K562 (cell line): ENCODE measurements around the gene LY6G6C. TPM values are rescaled to one million over a fixed set of nuclear protein-coding genes. Genes with fewer than 3 reads are reported as not detected.

Source experiments
- CBX2 ChIP-seq: fragments of 200-600 bp; sonication (generic); IDR thresholded peaks from one replicate; pipeline ENCODE4 v1.6.1; 2012; ENCODE audit warnings: mild to moderate bottlenecking, low read length, inconsistent platforms; ENCODE audit not compliant: insufficient read depth, poor library complexity, severe bottlenecking
- ELF2 ChIP-seq: fragments of 250-450 bp; sonication (Bioruptor Pico); IDR thresholded peaks from 2 replicates; pipeline ENCODE4 v1.5.0; 2021; ENCODE audit warnings: mild to moderate bottlenecking
- FOXJ2 ChIP-seq: fragments of 200-800 bp; sonication (Bioruptor generic); IDR thresholded peaks from 2 replicates; pipeline ENCODE4 v1.6.1; 2016; ENCODE audit warnings: missing genetic modification characterization, missing compliant biosample characterization
- FOXK1 ChIP-seq: sonication (generic); formaldehyde crosslinking; IDR thresholded peaks from 2 replicates; pipeline ENCODE4 v1.8.0; 2022; ENCODE audit warnings: missing genetic modification reagents, mild to moderate bottlenecking, borderline replicate concordance
- NR2C2 ChIP-seq, 2 experiments: fragments of 200-800 bp in 1 of 2; sonication (Bioruptor generic) in 1 of 2; sonication (generic) in 1 of 2; formaldehyde crosslinking in 1 of 2; IDR thresholded peaks; 2 replicates each; pipeline versions ENCODE4 v1.6.1 to v1.8.0; 2016 to 2022; ENCODE audit warnings: mild to moderate bottlenecking in 1 of 2, missing compliant biosample characterization in 1 of 2, missing genetic modification characterization in 1 of 2, missing genetic modification reagents in 1 of 2
- NR4A1 ChIP-seq, 2 experiments: fragments of 250-450 bp in 1 of 2; fragments of 450-650 bp in 1 of 2; sonication (Bioruptor Pico) in 1 of 2; IDR thresholded peaks; 2 replicates each; pipeline versions ENCODE4 v1.4.0 to v1.6.1; 2016 to 2020; ENCODE audit warnings: mild to moderate bottlenecking in 2 of 2, missing compliant biosample characterization in 1 of 2, missing genetic modification characterization in 1 of 2, moderate library complexity in 1 of 2
- PCBP1 ChIP-seq: fragments of 200-400 bp; formaldehyde crosslinking; IDR thresholded peaks from 2 replicates; pipeline ENCODE4 v1.6.1; 2018; ENCODE audit warnings: mild to moderate bottlenecking, low read depth, low read length; ENCODE audit not compliant: poor library complexity, severe bottlenecking
- PHB ChIP-seq: fragments of 250-450 bp; sonication (Bioruptor Pico); IDR thresholded peaks from 2 replicates; pipeline ENCODE4 v1.5.0; 2021
- POLR3A ChIP-seq: IDR thresholded peaks from 2 replicates; pipeline ENCODE4 v1.6.1; 2011; ENCODE audit warnings: borderline replicate concordance, mild to moderate bottlenecking, moderate library complexity; ENCODE audit not compliant: insufficient read length, insufficient read depth; ENCODE audit errors: extremely low read depth
- PPARD ChIP-seq: fragments of 250-450 bp; sonication (Bioruptor Pico); IDR thresholded peaks from 2 replicates; pipeline ENCODE4 v1.8.0; 2022; ENCODE audit warnings: inconsistent platforms, mild to moderate bottlenecking, moderate library complexity
- RAD21 ChIP-seq, 2 experiments: fragments of 250-450 bp in 1 of 2; fragments of 450-650 bp in 1 of 2; sonication (Bioruptor Pico) in 1 of 2; formaldehyde crosslinking in 1 of 2; IDR thresholded peaks in 1 of 2; conservative IDR thresholded peaks in 1 of 2; 2 replicates each; pipeline versions ENCODE4 v1.4.0 to v1.8.0; 2020 to 2022; ENCODE audit warnings: mild to moderate bottlenecking in 2 of 2, moderate library complexity in 1 of 2
- RFX7 ChIP-seq: fragments of 250-450 bp; sonication (Bioruptor Pico); IDR thresholded peaks from 2 replicates; pipeline ENCODE4 v1.5.1; 2021; ENCODE audit warnings: mild to moderate bottlenecking
- ZBED1 ChIP-seq: IDR thresholded peaks from 2 replicates; pipeline ENCODE4 v1.6.1; 2014
- ZNF175 ChIP-seq: fragments of 200-800 bp; sonication (Bioruptor generic); IDR thresholded peaks from 2 replicates; pipeline ENCODE4 v1.6.1; 2016; ENCODE audit warnings: low read depth, mild to moderate bottlenecking, missing genetic modification characterization, missing compliant biosample characterization
- ZNF77 ChIP-seq: fragments of 250-450 bp; sonication (Bioruptor Pico); IDR thresholded peaks from 2 replicates; pipeline ENCODE4 v1.5.0; 2020
- polyA plus RNA-seq, 8 experiments: library from polyadenylated mRNA; depleted of rRNA in 4 of 8; stranded (reverse) in 5 of 8; unstranded in 3 of 8; fragments of >200 nt; fragmentation: Nextera tagmentation in 2 of 8; fragmentation: Illumina TruSeq in 1 of 8; extraction: Ambion mirVana in 2 of 8; extraction: Trizol in 1 of 8; gene quantifications; 2 replicates each; pipeline versions ENCODE4 v1.2.1 to v1.2.3, GENCODE V29; 2011 to 2014; ENCODE audit warnings: inconsistent platforms in 1 of 8, missing spikeins in 1 of 8
- total RNA-seq, 7 experiments: library from RNA; depleted of rRNA in 6 of 7; stranded (reverse); fragments of >200 nt in 6 of 7; fragmentation: Illumina TruSeq in 2 of 7; extraction: Trizol in 2 of 7; gene quantifications; 2 replicates each; pipeline versions ENCODE4 v1.2.1 to v1.2.3, GENCODE V29; 2011 to 2021; ENCODE audit warnings: low replicate concordance in 1 of 7
- TF ChIP-seq, protein P1 (sequence below): fragments of 450-650 bp; IDR thresholded peaks from 2 replicates; pipeline ENCODE4 v1.6.1; 2018; ENCODE audit warnings: mild to moderate bottlenecking, low read depth; ENCODE audit not compliant: partially characterized antibody
- TF ChIP-seq, protein P2 (sequence below): fragments of 250-450 bp; sonication (Bioruptor Pico); IDR thresholded peaks from 2 replicates; pipeline ENCODE4 v1.5.0; 2021
- TF ChIP-seq, protein P3 (sequence below): fragments of 250-450 bp; sonication (Bioruptor Pico); IDR thresholded peaks from 2 replicates; pipeline ENCODE4 v1.8.0; 2021; ENCODE audit warnings: moderate library complexity, mild to moderate bottlenecking, inconsistent platforms
- TF ChIP-seq, protein P4 (sequence below): fragments of 250-450 bp; sonication (Bioruptor Pico); IDR thresholded peaks from 2 replicates; pipeline ENCODE4 v1.6.1; 2021; ENCODE audit warnings: mild to moderate bottlenecking

The LY6G6C gene
- total and polyA plus RNA-seq, 9 of the 15 experiments (the other 6 are each of a cell fraction or from before 2014, with no cell fraction given): 0.06 to 0.20 TPM; not detected in 7

DNA sequence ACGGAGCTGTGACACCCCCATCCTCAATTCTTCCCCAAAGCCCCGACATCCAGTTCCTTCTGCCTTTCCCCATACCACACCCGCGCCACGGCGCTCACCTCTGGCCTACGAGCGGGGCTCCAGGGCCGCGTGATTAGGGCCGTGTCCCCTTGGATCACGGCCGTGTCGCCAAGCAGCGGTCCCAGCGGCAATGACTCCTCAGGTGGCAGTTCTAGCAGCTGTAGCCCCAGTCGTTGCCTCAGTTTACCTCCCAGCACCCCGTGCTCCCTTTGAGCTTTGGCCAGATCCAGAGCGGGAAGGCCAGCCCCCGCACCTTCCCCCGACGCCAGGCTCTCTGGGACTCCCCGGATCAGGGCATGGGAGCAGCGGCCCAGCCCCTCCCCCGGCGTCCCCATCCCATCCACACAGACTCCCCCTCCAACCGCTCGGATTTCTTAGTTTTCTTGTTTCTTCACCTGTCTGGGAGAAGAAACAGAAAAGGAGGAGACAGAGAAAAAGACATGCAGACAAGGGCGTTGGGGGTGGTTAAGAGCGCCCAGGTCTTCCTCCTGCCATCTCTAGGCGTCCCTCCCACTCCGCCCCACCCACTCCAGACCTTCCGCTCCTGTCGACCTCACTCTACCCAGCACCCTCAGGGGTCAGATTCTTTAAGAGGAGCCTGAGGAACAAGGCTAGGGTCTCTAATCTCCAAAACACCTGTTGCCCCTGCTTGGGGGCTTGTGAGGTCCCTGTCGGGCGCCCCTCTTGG, 7.4 kb upstream of the LY6G6C start, which contains the start of gene DDAH2 (continued):
- TF ChIP-seq, protein P1, sequence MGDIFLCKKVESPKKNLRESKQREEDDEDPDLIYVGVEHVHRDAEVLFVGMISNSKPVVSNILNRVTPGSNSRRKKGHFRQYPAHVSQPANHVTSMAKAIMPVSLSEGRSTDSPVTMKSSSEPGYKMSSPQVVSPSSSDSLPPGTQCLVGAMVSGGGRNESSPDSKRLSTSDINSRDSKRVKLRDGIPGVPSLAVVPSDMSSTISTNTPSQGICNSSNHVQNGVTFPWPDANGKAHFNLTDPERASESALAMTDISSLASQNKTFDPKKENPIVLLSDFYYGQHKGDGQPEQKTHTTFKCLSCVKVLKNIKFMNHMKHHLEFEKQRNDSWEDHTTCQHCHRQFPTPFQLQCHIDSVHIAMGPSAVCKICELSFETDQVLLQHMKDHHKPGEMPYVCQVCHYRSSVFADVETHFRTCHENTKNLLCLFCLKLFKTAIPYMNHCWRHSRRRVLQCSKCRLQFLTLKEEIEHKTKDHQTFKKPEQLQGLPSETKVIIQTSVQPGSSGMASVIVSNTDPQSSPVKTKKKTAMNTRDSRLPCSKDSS: no peak
- TF ChIP-seq, protein P2, sequence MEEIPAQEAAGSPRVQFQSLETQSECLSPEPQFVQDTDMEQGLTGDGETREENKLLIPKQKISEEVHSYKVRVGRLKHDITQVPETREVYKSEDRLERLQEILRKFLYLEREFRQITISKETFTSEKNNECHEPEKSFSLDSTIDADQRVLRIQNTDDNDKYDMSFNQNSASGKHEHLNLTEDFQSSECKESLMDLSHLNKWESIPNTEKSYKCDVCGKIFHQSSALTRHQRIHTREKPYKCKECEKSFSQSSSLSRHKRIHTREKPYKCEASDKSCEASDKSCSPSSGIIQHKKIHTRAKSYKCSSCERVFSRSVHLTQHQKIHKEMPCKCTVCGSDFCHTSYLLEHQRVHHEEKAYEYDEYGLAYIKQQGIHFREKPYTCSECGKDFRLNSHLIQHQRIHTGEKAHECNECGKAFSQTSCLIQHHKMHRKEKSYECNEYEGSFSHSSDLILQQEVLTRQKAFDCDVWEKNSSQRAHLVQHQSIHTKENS (CRISPR knock-in tag): no peak
- TF ChIP-seq FOXJ2 (tag) (no peak), PHB (CRISPR knock-in tag) (0 out of 2 replicates have a peak, but pooled peaks have one; percentile 19), NR2C2 (CRISPR knock-in tag; IDR thresholded peaks at IDR 0.05) (peak; percentile 52; the same call in 1 of the 2 replicates), NR2C2 (tag; IDR thresholded peaks at IDR 0.05) (no peak), RFX7 (no peak), CBX2 (no peak), RAD21 (CRISPR knock-in tag; conservative IDR thresholded peaks at IDR 0.05 in 1 of 2, IDR thresholded peaks at IDR 0.05 in 1 of 2) (no peak), NR4A1 (CRISPR knock-in tag; IDR thresholded peaks at IDR 0.05) (no peak), NR4A1 (tag; IDR thresholded peaks at IDR 0.05) (no peak), PPARD (CRISPR knock-in tag) (no peak), PCBP1 (peak; percentile 95), ZNF77 (no peak), FOXK1 (CRISPR knock-in tag) (no peak), ELF2 (CRISPR knock-in tag) (no peak), ZNF175 (no peak), POLR3A (no peak), ZBED1 (no peak)
- TF ChIP-seq, protein P3, sequence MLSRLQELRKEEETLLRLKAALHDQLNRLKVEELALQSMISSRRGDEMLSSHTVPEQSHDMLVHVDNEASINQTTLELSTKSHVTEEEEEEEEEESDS (CRISPR knock-in tag): no peak
- TF ChIP-seq, protein P4, sequence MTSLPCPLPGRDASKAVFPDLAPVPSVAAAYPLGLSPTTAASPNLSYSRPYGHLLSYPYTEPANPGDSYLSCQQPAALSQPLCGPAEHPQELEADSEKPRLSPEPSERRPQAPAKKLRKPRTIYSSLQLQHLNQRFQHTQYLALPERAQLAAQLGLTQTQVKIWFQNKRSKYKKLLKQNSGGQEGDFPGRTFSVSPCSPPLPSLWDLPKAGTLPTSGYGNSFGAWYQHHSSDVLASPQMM (CRISPR knock-in tag): no peak
